HepG2 (cell line): ENCODE measurements around the gene THRB. TPM values are rescaled to one million over a fixed set of nuclear protein-coding genes. Genes with fewer than 3 reads are reported as not detected.

Experiments used
- BRCA1 ChIP-seq: sonication (generic); formaldehyde crosslinking; IDR thresholded peaks from 2 replicates; pipeline ENCODE4 v1.4.0; 2020; ENCODE audit warnings: missing genetic modification reagents
- FOXA1 ChIP-seq, 2 experiments: fragments of 450-650 bp in 1 of 2; sonication (generic) in 1 of 2; formaldehyde crosslinking in 1 of 2; IDR thresholded peaks; 2 replicates each; pipeline versions ENCODE4 v1.4.0 to v1.6.1; 2016 to 2020; ENCODE audit warnings: missing genetic modification reagents in 1 of 2
- MBNL3 ChIP-seq: fragments of 250-450 bp; sonication (Bioruptor Pico); conservative IDR thresholded peaks from 2 replicates; pipeline ENCODE4 v1.8.0; 2022; ENCODE audit warnings: mild to moderate bottlenecking, inconsistent platforms
- MIER3 ChIP-seq: IDR thresholded peaks from 2 replicates; pipeline ENCODE4 v1.6.1; 2016; ENCODE audit warnings: missing compliant biosample characterization, borderline replicate concordance
- NCOA2 ChIP-seq: sonication (generic); formaldehyde crosslinking; IDR thresholded peaks from 2 replicates; pipeline ENCODE4 v1.8.0; 2022; ENCODE audit warnings: inconsistent platforms
- NONO ChIP-seq, 2 experiments: fragments of 450-650 bp in 1 of 2; sonication (generic) in 1 of 2; formaldehyde crosslinking in 1 of 2; IDR thresholded peaks in 1 of 2; conservative IDR thresholded peaks in 1 of 2; 2 replicates each; pipeline versions ENCODE4 v1.6.1 to v1.8.0; 2017 to 2022; ENCODE audit warnings: mild to moderate bottlenecking in 1 of 2, missing genetic modification reagents in 1 of 2, moderate library complexity in 1 of 2
- PPARG ChIP-seq: conservative IDR thresholded peaks from 2 replicates; pipeline ENCODE4 v1.6.1; 2016; ENCODE audit warnings: missing biosample characterization, missing genetic modification reagents
- PTBP1 ChIP-seq: fragments of 200-400 bp; formaldehyde crosslinking; IDR thresholded peaks from 2 replicates; pipeline ENCODE4 v1.6.1; 2018; ENCODE audit warnings: low read length, low read depth; ENCODE audit not compliant: poor library complexity, severe bottlenecking
- SMC3 ChIP-seq: IDR thresholded peaks from 2 replicates; pipeline ENCODE4 v1.6.1; 2011; ENCODE audit warnings: low read length, improper control_type of control experiment
- SRSF1 ChIP-seq: fragments of 200-400 bp; formaldehyde crosslinking; optimal IDR thresholded peaks from 2 replicates; pipeline ENCODE3; 2017; ENCODE audit warnings: mild to moderate bottlenecking, low read depth, low read length, moderate library complexity
- THYN1 ChIP-seq: sonication (generic); formaldehyde crosslinking; IDR thresholded peaks from 2 replicates; pipeline ENCODE4 v1.8.1; 2023; ENCODE audit warnings: low read depth, mild to moderate bottlenecking, moderate library complexity, missing genetic modification reagents, borderline replicate concordance
- ZNF205 ChIP-seq: IDR thresholded peaks from 2 replicates; pipeline ENCODE4 v1.6.1; 2018; ENCODE audit warnings: missing biosample characterization, missing genetic modification reagents
- ZNF558 ChIP-seq: sonication (generic); formaldehyde crosslinking; IDR thresholded peaks from 2 replicates; pipeline ENCODE4 v1.9.0; 2022; ENCODE audit warnings: mild to moderate bottlenecking, missing genetic modification reagents, borderline replicate concordance
- ZNF891 ChIP-seq: sonication (generic); formaldehyde crosslinking; IDR thresholded peaks from 2 replicates; pipeline ENCODE4 v1.5.0; 2020; ENCODE audit warnings: mild to moderate bottlenecking, missing genetic modification reagents
- polyA plus RNA-seq, 8 experiments: library from polyadenylated mRNA; depleted of rRNA in 3 of 8; stranded (reverse) in 7 of 8; unstranded in 1 of 8; fragments of >200 nt; fragmentation: Illumina TruSeq in 4 of 8; extraction: Trizol in 4 of 8; gene quantifications; 2 replicates each; pipeline versions ENCODE4 v1.2.1 to v1.2.3, GENCODE V29; 2011 to 2016; ENCODE audit warnings: low read depth in 4 of 8, missing spikeins in 1 of 8, mixed read lengths in 1 of 8; ENCODE audit not compliant: insufficient read depth in 1 of 8
- total RNA-seq, 5 experiments: library from RNA; depleted of rRNA; stranded (reverse); fragments of >200 nt; fragmentation: Illumina TruSeq; extraction: Trizol; gene quantifications; 2 replicates each; pipeline ENCODE4 v1.2.3, GENCODE V29; 2016; ENCODE audit warnings: low read depth in 1 of 5
- TF ChIP-seq, protein P1 (sequence below): sonication (generic); formaldehyde crosslinking; IDR thresholded peaks from 2 replicates; pipeline ENCODE4 v1.5.0; 2020; ENCODE audit warnings: mild to moderate bottlenecking, missing genetic modification reagents, borderline replicate concordance
- TF ChIP-seq, protein P2 (sequence below): sonication (generic); formaldehyde crosslinking; IDR thresholded peaks from 2 replicates; pipeline ENCODE4 v1.4.0; 2020; ENCODE audit warnings: missing genetic modification reagents
- TF ChIP-seq, protein P3 (sequence below): sonication (generic); formaldehyde crosslinking; conservative IDR thresholded peaks from 2 replicates; pipeline ENCODE4 v1.8.0; 2022; ENCODE audit warnings: low read depth, missing genetic modification reagents
- TF ChIP-seq, protein P4 (sequence below): sonication (generic); formaldehyde crosslinking; IDR thresholded peaks from 2 replicates; pipeline ENCODE4 v1.5.1; 2020; ENCODE audit warnings: mild to moderate bottlenecking, moderate library complexity, missing genetic modification reagents
- TF ChIP-seq, protein P5 (sequence below): sonication (generic); formaldehyde crosslinking; IDR thresholded peaks from 2 replicates; pipeline ENCODE4 v1.5.1; 2020; ENCODE audit warnings: missing genetic modification reagents, mild to moderate bottlenecking, borderline replicate concordance

The THRB gene
- total and polyA plus RNA-seq, 2 of the 13 experiments (the other 11 are each of a cell fraction or from before 2014, with no cell fraction given): 4.7 to 22.7 TPM

DNA sequence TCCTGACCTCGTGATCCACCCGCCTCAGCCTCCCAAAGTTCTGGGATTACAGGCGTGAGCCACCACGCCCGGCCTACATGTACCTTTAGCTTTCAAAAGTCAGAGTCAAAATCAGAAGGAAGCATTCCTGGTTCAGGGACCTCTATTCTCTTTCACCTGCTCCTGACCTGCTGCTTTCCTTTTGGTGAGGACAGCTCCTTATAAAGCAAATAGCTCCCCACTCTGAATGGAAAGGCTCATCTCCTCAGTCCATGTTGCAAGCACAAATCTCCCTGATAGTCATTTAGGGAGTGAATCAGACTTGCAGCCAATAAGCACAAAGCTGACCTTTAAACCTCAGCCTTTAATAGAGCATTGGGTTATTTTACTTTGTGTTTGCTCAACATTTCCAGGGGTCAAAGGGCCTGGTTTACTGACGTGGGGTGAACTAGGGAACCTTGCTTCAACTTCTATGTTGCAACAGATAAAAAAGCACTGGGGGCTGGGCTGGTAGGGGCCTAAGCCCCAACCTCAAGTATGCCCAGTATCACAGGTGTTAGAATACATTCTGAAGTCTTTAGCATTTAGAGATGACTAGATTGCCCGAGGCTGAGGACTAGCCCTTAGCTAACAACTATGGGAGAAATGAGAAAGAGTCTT is 43.1 kb downstream of the THRB start (continued):
- TF ChIP-seq, protein P1, sequence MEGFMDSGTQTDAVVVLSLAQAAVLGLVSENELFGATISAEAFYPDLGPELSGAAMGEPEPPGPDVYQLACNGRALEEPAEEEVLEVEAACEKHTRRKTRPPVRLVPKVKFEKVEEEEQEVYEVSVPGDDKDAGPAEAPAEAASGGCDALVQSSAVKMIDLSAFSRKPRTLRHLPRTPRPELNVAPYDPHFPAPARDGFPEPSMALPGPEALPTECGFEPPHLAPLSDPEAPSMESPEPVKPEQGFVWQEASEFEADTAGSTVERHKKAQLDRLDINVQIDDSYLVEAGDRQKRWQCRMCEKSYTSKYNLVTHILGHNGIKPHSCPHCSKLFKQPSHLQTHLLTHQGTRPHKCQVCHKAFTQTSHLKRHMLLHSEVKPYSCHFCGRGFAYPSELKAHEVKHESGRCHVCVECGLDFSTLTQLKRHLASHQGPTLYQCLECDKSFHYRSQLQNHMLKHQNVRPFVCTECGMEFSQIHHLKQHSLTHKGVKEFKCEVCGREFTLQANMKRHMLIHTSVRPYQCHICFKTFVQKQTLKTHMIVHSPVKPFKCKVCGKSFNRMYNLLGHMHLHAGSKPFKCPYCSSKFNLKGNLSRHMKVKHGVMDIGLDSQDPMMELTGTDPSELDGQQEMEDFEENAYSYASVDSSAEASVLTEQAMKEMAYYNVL (CRISPR knock-in tag): peak; percentile 67; the same call in 1 of the 2 replicates
- TF ChIP-seq, protein P2, sequence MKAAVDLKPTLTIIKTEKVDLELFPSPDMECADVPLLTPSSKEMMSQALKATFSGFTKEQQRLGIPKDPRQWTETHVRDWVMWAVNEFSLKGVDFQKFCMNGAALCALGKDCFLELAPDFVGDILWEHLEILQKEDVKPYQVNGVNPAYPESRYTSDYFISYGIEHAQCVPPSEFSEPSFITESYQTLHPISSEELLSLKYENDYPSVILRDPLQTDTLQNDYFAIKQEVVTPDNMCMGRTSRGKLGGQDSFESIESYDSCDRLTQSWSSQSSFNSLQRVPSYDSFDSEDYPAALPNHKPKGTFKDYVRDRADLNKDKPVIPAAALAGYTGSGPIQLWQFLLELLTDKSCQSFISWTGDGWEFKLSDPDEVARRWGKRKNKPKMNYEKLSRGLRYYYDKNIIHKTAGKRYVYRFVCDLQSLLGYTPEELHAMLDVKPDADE: no peak
- 0 out of 2 replicates have a peak, but pooled peaks have one; percentile 51 for TF ChIP-seq ZNF558 (CRISPR knock-in tag)
- peak; percentile 39; the same call in 1 of the 2 replicates for TF ChIP-seq ZNF205 (CRISPR knock-in tag)
- TF ChIP-seq SRSF1: no peak
- TF ChIP-seq BRCA1 (CRISPR knock-in tag): no peak
- TF ChIP-seq PPARG (CRISPR knock-in tag): peak; percentile 87
- TF ChIP-seq SMC3: peak; percentile 48; the same call in 1 of the 2 replicates
- TF ChIP-seq, protein P3, sequence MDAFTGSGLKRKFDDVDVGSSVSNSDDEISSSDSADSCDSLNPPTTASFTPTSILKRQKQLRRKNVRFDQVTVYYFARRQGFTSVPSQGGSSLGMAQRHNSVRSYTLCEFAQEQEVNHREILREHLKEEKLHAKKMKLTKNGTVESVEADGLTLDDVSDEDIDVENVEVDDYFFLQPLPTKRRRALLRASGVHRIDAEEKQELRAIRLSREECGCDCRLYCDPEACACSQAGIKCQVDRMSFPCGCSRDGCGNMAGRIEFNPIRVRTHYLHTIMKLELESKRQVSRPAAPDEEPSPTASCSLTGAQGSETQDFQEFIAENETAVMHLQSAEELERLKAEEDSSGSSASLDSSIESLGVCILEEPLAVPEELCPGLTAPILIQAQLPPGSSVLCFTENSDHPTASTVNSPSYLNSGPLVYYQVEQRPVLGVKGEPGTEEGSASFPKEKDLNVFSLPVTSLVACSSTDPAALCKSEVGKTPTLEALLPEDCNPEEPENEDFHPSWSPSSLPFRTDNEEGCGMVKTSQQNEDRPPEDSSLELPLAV: no peak
- TF ChIP-seq ZNF891: no peak
- TF ChIP-seq, protein P4, sequence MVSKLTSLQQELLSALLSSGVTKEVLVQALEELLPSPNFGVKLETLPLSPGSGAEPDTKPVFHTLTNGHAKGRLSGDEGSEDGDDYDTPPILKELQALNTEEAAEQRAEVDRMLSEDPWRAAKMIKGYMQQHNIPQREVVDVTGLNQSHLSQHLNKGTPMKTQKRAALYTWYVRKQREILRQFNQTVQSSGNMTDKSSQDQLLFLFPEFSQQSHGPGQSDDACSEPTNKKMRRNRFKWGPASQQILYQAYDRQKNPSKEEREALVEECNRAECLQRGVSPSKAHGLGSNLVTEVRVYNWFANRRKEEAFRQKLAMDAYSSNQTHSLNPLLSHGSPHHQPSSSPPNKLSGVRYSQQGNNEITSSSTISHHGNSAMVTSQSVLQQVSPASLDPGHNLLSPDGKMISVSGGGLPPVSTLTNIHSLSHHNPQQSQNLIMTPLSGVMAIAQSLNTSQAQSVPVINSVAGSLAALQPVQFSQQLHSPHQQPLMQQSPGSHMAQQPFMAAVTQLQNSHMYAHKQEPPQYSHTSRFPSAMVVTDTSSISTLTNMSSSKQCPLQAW: peak; percentile 90
- no peak for TF ChIP-seq PTBP1
- no peak for TF ChIP-seq THYN1 (CRISPR knock-in tag)
- no peak for TF ChIP-seq NONO (IDR thresholded peaks at IDR 0.05)
- peak; percentile 72; the same call in 1 of the 2 replicates for TF ChIP-seq NONO (CRISPR knock-in tag; conservative IDR thresholded peaks at IDR 0.05)
- no peak for TF ChIP-seq MBNL3 (CRISPR knock-in tag)
- peak; percentile 85; the same call in 1 of the 2 replicates for TF ChIP-seq MIER3 (CRISPR knock-in tag)
- TF ChIP-seq FOXA1 (IDR thresholded peaks at IDR 0.05): no peak
- peak; percentile 85 for TF ChIP-seq FOXA1 (CRISPR knock-in tag; IDR thresholded peaks at IDR 0.05)
- TF ChIP-seq, protein P5, sequence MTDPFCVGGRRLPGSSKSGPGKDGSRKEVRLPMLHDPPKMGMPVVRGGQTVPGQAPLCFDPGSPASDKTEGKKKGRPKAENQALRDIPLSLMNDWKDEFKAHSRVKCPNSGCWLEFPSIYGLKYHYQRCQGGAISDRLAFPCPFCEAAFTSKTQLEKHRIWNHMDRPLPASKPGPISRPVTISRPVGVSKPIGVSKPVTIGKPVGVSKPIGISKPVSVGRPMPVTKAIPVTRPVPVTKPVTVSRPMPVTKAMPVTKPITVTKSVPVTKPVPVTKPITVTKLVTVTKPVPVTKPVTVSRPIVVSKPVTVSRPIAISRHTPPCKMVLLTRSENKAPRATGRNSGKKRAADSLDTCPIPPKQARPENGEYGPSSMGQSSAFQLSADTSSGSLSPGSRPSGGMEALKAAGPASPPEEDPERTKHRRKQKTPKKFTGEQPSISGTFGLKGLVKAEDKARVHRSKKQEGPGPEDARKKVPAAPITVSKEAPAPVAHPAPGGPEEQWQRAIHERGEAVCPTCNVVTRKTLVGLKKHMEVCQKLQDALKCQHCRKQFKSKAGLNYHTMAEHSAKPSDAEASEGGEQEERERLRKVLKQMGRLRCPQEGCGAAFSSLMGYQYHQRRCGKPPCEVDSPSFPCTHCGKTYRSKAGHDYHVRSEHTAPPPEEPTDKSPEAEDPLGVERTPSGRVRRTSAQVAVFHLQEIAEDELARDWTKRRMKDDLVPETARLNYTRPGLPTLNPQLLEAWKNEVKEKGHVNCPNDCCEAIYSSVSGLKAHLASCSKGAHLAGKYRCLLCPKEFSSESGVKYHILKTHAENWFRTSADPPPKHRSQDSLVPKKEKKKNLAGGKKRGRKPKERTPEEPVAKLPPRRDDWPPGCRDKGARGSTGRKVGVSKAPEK (CRISPR knock-in tag): no peak
- peak; percentile 98 for TF ChIP-seq NCOA2 (CRISPR knock-in tag)
